WTC11 (cell line): ENCODE results near the gene CDV3. TPM values are rescaled to one million over a fixed set of nuclear protein-coding genes. Genes with fewer than 3 reads are reported as not detected.

Source experiments
- ATAC-seq: fragments of 200-7000 bp; cut with Tn5 transposase; 2 replicates; pipeline ENCODE4 v1.10.0; 2021; ENCODE audit warnings: mild to moderate bottlenecking, moderate library complexity
- CTCF ChIA-PET: fragments of 300-600 bp; sonication (Branson Sonifier 250); formaldehyde crosslinking; loops from one replicate; lab custom pipeline; 2021; ENCODE audit warnings: antibody characterized with exemption; lab: Charles Lee
- POLR2A ChIA-PET: fragments of 350-600 bp; sonication (Branson Sonifier 250); formaldehyde crosslinking; loops from one replicate; lab custom pipeline; 2021; ENCODE audit warnings: antibody characterized with exemption; lab: Charles Lee
- DNase-seq: peaks from one replicate; pipeline ENCODE4 v3.0.0; 2021; ENCODE audit warnings: low spot score
- H3K27ac Mint-ChIP-seq: 2 replicates; pipeline ENCODE4 v1.8.0; 2021; ENCODE audit warnings: mixed read lengths
- H3K27me3 Mint-ChIP-seq: 2 replicates; pipeline ENCODE4 v1.8.0; 2021; ENCODE audit warnings: low read depth, mild to moderate bottlenecking, moderate library complexity, mixed read lengths
- H3K36me3 Mint-ChIP-seq: 2 replicates; pipeline ENCODE4 v1.8.0; 2021; ENCODE audit warnings: mixed read lengths
- H3K4me1 Mint-ChIP-seq: 2 replicates; pipeline ENCODE4 v1.8.0; 2022; ENCODE audit warnings: mixed read lengths
- H3K4me3 Mint-ChIP-seq: 2 replicates; pipeline ENCODE4 v1.8.0; 2021; ENCODE audit warnings: mild to moderate bottlenecking, moderate library complexity, mixed read lengths
- H3K9me3 Mint-ChIP-seq: 2 replicates; pipeline ENCODE4 v1.8.0; 2021; ENCODE audit warnings: mixed read lengths
- CREB1 ChIP-seq: sonication (generic); formaldehyde crosslinking; IDR thresholded peaks from 2 replicates; pipeline ENCODE4 v1.8.0; 2023; ENCODE audit warnings: mild to moderate bottlenecking, missing genetic modification reagents
- GABPB1 ChIP-seq: sonication (generic); formaldehyde crosslinking; IDR thresholded peaks from 2 replicates; pipeline ENCODE4 v1.8.1; 2023; ENCODE audit warnings: mild to moderate bottlenecking, missing genetic modification reagents
- IRF2 ChIP-seq: sonication (generic); formaldehyde crosslinking; IDR thresholded peaks from 2 replicates; pipeline ENCODE4 v1.8.0; 2022; ENCODE audit warnings: low read depth, missing genetic modification reagents, borderline replicate concordance
- JUN ChIP-seq: sonication (generic); formaldehyde crosslinking; IDR thresholded peaks from 2 replicates; pipeline ENCODE4 v1.8.0; 2023; ENCODE audit warnings: mild to moderate bottlenecking, missing genetic modification reagents
- TCF7 ChIP-seq: sonication (generic); formaldehyde crosslinking; IDR thresholded peaks from 2 replicates; pipeline ENCODE4 v1.8.0; 2022; ENCODE audit warnings: mild to moderate bottlenecking, low read depth, missing genetic modification reagents, moderate library complexity
- ZNF219 ChIP-seq: sonication (generic); formaldehyde crosslinking; IDR thresholded peaks from 2 replicates; pipeline ENCODE4 v1.8.0; 2023; ENCODE audit warnings: missing genetic modification reagents, mild to moderate bottlenecking, borderline replicate concordance
- ZNF232 ChIP-seq: sonication (generic); formaldehyde crosslinking; IDR thresholded peaks from 2 replicates; pipeline ENCODE4 v1.8.0; 2022; ENCODE audit warnings: mild to moderate bottlenecking, missing genetic modification reagents
- ZNF317 ChIP-seq: sonication (generic); formaldehyde crosslinking; IDR thresholded peaks from 2 replicates; pipeline ENCODE4 v1.8.1; 2023; ENCODE audit warnings: low read depth, mild to moderate bottlenecking, moderate library complexity, missing genetic modification reagents, borderline replicate concordance
- total RNA-seq: library from RNA; stranded (reverse); gene quantifications from 3 replicates; pipeline ENCODE4 v1.2.3, GENCODE V29; 2021
- TF ChIP-seq, protein P1 (sequence below): sonication (generic); formaldehyde crosslinking; IDR thresholded peaks from 2 replicates; pipeline ENCODE4 v1.8.0; 2023; ENCODE audit warnings: missing genetic modification reagents, mild to moderate bottlenecking, borderline replicate concordance
- TF ChIP-seq, protein P2 (sequence below): sonication (generic); formaldehyde crosslinking; IDR thresholded peaks from 2 replicates; pipeline ENCODE4 v1.8.1; 2023; ENCODE audit warnings: mild to moderate bottlenecking, moderate library complexity, missing genetic modification reagents
- TF ChIP-seq, protein P3 (sequence below): sonication (generic); formaldehyde crosslinking; IDR thresholded peaks from 2 replicates; pipeline ENCODE4 v1.8.1; 2023; ENCODE audit warnings: mild to moderate bottlenecking, missing genetic modification reagents, borderline replicate concordance
- TF ChIP-seq, protein P4 (sequence below): fragments of 200-600 bp; IDR thresholded peaks from 2 replicates; pipeline ENCODE4 v1.8.0; 2022; ENCODE audit warnings: antibody characterized with exemption
- TF ChIP-seq, protein P5 (sequence below): fragments of 250-450 bp; sonication (Bioruptor Pico); IDR thresholded peaks from 2 replicates; pipeline ENCODE4 v1.9.0; 2021; ENCODE audit warnings: moderate library complexity, mild to moderate bottlenecking, inconsistent platforms, borderline replicate concordance
- TF ChIP-seq, protein P6 (sequence below): sonication (generic); formaldehyde crosslinking; IDR thresholded peaks from 2 replicates; pipeline ENCODE4 v1.8.0; 2022; ENCODE audit warnings: mild to moderate bottlenecking, missing genetic modification reagents
- TF ChIP-seq, protein P7 (sequence below): sonication (generic); formaldehyde crosslinking; IDR thresholded peaks from 2 replicates; pipeline ENCODE4 v1.8.0; 2022; ENCODE audit warnings: mild to moderate bottlenecking, missing genetic modification reagents
- TF ChIP-seq, protein P8 (sequence below): fragments of 250-450 bp; sonication (Bioruptor Pico); IDR thresholded peaks from 2 replicates; pipeline ENCODE4 v1.9.0; 2021; ENCODE audit warnings: mild to moderate bottlenecking, borderline replicate concordance

The CDV3 gene
- total RNA-seq, 1 experiment from 2014 or later, result 162 TPM

DNA sequence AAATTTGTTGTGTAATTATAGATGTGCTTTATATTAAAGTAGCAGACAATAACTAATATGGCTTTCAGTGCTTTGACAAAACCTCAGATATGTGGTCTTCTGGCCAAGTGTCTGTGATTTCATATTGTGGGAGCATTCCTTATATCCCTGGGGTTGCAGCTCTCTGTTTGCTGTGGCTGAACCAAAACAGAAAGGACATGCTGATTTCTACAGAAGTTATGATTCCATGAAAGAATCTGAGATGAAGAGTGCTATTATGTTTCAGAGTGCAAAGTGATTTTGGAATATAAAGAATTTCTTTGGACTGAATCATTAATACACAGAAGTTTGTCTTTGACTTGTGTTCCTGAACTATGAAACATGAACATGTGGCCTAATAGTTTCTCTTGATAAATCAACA lies 36.5 kb downstream of the CDV3 start (continued):
- TF ChIP-seq, protein P1, sequence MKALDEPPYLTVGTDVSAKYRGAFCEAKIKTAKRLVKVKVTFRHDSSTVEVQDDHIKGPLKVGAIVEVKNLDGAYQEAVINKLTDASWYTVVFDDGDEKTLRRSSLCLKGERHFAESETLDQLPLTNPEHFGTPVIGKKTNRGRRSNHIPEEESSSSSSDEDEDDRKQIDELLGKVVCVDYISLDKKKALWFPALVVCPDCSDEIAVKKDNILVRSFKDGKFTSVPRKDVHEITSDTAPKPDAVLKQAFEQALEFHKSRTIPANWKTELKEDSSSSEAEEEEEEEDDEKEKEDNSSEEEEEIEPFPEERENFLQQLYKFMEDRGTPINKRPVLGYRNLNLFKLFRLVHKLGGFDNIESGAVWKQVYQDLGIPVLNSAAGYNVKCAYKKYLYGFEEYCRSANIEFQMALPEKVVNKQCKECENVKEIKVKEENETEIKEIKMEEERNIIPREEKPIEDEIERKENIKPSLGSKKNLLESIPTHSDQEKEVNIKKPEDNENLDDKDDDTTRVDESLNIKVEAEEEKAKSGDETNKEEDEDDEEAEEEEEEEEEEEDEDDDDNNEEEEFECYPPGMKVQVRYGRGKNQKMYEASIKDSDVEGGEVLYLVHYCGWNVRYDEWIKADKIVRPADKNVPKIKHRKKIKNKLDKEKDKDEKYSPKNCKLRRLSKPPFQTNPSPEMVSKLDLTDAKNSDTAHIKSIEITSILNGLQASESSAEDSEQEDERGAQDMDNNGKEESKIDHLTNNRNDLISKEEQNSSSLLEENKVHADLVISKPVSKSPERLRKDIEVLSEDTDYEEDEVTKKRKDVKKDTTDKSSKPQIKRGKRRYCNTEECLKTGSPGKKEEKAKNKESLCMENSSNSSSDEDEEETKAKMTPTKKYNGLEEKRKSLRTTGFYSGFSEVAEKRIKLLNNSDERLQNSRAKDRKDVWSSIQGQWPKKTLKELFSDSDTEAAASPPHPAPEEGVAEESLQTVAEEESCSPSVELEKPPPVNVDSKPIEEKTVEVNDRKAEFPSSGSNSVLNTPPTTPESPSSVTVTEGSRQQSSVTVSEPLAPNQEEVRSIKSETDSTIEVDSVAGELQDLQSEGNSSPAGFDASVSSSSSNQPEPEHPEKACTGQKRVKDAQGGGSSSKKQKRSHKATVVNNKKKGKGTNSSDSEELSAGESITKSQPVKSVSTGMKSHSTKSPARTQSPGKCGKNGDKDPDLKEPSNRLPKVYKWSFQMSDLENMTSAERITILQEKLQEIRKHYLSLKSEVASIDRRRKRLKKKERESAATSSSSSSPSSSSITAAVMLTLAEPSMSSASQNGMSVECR, result no peak
- no peak for TF ChIP-seq ZNF219 (CRISPR knock-in tag)
- TF ChIP-seq, protein P2, sequence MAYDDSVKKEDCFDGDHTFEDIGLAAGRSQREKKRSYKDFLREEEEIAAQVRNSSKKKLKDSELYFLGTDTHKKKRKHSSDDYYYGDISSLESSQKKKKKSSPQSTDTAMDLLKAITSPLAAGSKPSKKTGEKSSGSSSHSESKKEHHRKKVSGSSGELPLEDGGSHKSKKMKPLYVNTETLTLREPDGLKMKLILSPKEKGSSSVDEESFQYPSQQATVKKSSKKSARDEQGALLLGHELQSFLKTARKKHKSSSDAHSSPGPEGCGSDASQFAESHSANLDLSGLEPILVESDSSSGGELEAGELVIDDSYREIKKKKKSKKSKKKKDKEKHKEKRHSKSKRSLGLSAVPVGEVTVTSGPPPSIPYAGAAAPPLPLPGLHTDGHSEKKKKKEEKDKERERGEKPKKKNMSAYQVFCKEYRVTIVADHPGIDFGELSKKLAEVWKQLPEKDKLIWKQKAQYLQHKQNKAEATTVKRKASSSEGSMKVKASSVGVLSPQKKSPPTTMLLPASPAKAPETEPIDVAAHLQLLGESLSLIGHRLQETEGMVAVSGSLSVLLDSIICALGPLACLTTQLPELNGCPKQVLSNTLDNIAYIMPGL (CRISPR knock-in tag), result no peak
- TF ChIP-seq, protein P3, sequence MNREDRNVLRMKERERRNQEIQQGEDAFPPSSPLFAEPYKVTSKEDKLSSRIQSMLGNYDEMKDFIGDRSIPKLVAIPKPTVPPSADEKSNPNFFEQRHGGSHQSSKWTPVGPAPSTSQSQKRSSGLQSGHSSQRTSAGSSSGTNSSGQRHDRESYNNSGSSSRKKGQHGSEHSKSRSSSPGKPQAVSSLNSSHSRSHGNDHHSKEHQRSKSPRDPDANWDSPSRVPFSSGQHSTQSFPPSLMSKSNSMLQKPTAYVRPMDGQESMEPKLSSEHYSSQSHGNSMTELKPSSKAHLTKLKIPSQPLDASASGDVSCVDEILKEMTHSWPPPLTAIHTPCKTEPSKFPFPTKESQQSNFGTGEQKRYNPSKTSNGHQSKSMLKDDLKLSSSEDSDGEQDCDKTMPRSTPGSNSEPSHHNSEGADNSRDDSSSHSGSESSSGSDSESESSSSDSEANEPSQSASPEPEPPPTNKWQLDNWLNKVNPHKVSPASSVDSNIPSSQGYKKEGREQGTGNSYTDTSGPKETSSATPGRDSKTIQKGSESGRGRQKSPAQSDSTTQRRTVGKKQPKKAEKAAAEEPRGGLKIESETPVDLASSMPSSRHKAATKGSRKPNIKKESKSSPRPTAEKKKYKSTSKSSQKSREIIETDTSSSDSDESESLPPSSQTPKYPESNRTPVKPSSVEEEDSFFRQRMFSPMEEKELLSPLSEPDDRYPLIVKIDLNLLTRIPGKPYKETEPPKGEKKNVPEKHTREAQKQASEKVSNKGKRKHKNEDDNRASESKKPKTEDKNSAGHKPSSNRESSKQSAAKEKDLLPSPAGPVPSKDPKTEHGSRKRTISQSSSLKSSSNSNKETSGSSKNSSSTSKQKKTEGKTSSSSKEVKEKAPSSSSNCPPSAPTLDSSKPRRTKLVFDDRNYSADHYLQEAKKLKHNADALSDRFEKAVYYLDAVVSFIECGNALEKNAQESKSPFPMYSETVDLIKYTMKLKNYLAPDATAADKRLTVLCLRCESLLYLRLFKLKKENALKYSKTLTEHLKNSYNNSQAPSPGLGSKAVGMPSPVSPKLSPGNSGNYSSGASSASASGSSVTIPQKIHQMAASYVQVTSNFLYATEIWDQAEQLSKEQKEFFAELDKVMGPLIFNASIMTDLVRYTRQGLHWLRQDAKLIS (CRISPR knock-in tag), result no peak
- TF ChIP-seq, protein P4, sequence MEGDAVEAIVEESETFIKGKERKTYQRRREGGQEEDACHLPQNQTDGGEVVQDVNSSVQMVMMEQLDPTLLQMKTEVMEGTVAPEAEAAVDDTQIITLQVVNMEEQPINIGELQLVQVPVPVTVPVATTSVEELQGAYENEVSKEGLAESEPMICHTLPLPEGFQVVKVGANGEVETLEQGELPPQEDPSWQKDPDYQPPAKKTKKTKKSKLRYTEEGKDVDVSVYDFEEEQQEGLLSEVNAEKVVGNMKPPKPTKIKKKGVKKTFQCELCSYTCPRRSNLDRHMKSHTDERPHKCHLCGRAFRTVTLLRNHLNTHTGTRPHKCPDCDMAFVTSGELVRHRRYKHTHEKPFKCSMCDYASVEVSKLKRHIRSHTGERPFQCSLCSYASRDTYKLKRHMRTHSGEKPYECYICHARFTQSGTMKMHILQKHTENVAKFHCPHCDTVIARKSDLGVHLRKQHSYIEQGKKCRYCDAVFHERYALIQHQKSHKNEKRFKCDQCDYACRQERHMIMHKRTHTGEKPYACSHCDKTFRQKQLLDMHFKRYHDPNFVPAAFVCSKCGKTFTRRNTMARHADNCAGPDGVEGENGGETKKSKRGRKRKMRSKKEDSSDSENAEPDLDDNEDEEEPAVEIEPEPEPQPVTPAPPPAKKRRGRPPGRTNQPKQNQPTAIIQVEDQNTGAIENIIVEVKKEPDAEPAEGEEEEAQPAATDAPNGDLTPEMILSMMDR, result no peak
- TF ChIP-seq, protein P5, sequence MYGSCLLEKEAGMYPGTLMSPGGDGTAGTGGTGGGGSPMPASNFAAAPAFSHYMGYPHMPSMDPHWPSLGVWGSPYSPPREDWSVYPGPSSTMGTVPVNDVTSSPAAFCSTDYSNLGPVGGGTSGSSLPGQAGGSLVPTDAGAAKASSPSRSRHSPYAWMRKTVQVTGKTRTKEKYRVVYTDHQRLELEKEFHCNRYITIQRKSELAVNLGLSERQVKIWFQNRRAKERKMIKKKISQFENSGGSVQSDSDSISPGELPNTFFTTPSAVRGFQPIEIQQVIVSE (CRISPR knock-in tag), result no peak
- TF ChIP-seq, protein P6, sequence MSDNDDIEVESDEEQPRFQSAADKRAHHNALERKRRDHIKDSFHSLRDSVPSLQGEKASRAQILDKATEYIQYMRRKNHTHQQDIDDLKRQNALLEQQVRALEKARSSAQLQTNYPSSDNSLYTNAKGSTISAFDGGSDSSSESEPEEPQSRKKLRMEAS, result no peak
- TF ChIP-seq, protein P7, sequence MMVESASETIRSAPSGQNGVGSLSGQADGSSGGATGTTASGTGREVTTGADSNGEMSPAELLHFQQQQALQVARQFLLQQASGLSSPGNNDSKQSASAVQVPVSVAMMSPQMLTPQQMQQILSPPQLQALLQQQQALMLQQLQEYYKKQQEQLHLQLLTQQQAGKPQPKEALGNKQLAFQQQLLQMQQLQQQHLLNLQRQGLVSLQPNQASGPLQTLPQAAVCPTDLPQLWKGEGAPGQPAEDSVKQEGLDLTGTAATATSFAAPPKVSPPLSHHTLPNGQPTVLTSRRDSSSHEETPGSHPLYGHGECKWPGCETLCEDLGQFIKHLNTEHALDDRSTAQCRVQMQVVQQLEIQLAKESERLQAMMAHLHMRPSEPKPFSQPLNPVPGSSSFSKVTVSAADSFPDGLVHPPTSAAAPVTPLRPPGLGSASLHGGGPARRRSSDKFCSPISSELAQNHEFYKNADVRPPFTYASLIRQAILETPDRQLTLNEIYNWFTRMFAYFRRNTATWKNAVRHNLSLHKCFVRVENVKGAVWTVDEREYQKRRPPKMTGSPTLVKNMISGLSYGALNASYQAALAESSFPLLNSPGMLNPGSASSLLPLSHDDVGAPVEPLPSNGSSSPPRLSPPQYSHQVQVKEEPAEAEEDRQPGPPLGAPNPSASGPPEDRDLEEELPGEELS (CRISPR knock-in tag), result no peak

DNA sequence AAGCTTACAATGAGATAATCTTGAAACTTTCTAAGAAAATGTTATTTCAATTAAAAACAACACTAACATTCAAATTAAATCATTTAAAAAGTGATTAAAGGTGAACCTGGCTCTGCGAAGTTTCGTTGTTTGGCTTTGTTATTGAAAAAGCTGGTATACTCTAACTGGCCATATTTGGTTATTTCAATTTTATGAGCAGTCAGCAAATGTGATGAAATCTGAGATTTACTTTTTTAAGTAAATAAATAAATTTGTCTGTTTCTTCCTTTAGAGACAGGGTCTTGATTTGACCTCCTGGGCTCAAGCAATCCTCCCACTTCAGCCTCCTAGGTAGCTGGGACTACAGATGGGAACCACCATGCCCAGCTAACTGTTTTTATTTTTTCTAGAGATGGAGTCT lies 38.0 kb downstream of the CDV3 start:
- ATAC-seq, result no peak
- no peaks in the 10 kb centered on the region for H3K9me3 Mint-ChIP-seq
- TF ChIP-seq CREB1 (CRISPR knock-in tag) (no peak), JUN (CRISPR knock-in tag) (no peak), ZNF232 (CRISPR knock-in tag) (no peak), TCF7 (CRISPR knock-in tag) (no peak), ZNF317 (CRISPR knock-in tag) (no peak), IRF2 (CRISPR knock-in tag) (no peak), GABPB1 (CRISPR knock-in tag) (no peak)
- TF ChIP-seq, protein P8, sequence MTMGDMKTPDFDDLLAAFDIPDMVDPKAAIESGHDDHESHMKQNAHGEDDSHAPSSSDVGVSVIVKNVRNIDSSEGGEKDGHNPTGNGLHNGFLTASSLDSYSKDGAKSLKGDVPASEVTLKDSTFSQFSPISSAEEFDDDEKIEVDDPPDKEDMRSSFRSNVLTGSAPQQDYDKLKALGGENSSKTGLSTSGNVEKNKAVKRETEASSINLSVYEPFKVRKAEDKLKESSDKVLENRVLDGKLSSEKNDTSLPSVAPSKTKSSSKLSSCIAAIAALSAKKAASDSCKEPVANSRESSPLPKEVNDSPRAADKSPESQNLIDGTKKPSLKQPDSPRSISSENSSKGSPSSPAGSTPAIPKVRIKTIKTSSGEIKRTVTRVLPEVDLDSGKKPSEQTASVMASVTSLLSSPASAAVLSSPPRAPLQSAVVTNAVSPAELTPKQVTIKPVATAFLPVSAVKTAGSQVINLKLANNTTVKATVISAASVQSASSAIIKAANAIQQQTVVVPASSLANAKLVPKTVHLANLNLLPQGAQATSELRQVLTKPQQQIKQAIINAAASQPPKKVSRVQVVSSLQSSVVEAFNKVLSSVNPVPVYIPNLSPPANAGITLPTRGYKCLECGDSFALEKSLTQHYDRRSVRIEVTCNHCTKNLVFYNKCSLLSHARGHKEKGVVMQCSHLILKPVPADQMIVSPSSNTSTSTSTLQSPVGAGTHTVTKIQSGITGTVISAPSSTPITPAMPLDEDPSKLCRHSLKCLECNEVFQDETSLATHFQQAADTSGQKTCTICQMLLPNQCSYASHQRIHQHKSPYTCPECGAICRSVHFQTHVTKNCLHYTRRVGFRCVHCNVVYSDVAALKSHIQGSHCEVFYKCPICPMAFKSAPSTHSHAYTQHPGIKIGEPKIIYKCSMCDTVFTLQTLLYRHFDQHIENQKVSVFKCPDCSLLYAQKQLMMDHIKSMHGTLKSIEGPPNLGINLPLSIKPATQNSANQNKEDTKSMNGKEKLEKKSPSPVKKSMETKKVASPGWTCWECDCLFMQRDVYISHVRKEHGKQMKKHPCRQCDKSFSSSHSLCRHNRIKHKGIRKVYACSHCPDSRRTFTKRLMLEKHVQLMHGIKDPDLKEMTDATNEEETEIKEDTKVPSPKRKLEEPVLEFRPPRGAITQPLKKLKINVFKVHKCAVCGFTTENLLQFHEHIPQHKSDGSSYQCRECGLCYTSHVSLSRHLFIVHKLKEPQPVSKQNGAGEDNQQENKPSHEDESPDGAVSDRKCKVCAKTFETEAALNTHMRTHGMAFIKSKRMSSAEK (CRISPR knock-in tag), result no peak
- ChIA-PET CTCF (interaction anchor here (1.2 kb wide), 1 partner anchor 117 kb away, joined by 3 read pairs; no protein-coding TSS in a partner anchor), POLR2A (no interaction called here)
- H3K27me3 Mint-ChIP-seq, result no peaks in the 10 kb centered on the region
- no peak overlapping the region for H3K4me3 Mint-ChIP-seq
- no peak for DNase-seq
- no peak overlapping the region for H3K27ac Mint-ChIP-seq
- no peaks in the 10 kb centered on the region for H3K4me1 Mint-ChIP-seq
- peaks cover 62% of the 10 kb centered on the region for H3K36me3 Mint-ChIP-seq
